CD14-positive monocyte (primary cell): ENCODE measurements around the gene ACSS1. TPM values are rescaled to one million over a fixed set of nuclear protein-coding genes. Genes with fewer than 3 reads are reported as not detected.
A peak's percentile ranks its signal among the peaks of the same experiment; 100 is the strongest.

Experiments used
- DNase-seq, 3 donors: peaks; one replicate each; pipeline ENCODE4 v3.0.0-alpha.2; 2011 to 2022
- H2AFZ ChIP-seq: 2 replicates; pipeline ENCODE4 v1.6.0; 2012; ENCODE audit warnings: mild to moderate bottlenecking, low read depth, low read length, inconsistent platforms; ENCODE audit not compliant: insufficient read depth, poor library complexity, severe bottlenecking
- H3K27ac ChIP-seq, 2 donors: 1 replicate in 1 of 2; 2 replicates in 1 of 2; pipeline ENCODE4 v1.5.1; 2012 to 2013; ENCODE audit warnings: low read length in 2 of 2, control low read depth in 1 of 2, inconsistent platforms in 1 of 2, low read depth in 1 of 2, mild to moderate bottlenecking in 1 of 2
- H3K27me3 ChIP-seq, 2 donors: one replicate each; pipeline versions ENCODE4 v1.6.0 to v1.6.1; 2011 to 2013; ENCODE audit warnings: low read length in 2 of 2; ENCODE audit not compliant: control insufficient read depth in 2 of 2, insufficient read depth in 2 of 2
- H3K36me3 ChIP-seq, 2 donors: replicated peaks in 1 of 2; 1 replicate in 1 of 2; 2 replicates in 1 of 2; pipeline versions ENCODE4 v1.5.1 to v1.6.1; 2012 to 2013; ENCODE audit warnings: low read length in 2 of 2, control low read depth in 1 of 2, inconsistent platforms in 1 of 2, mild to moderate bottlenecking in 1 of 2; ENCODE audit not compliant: insufficient read depth in 2 of 2, control insufficient read depth in 1 of 2
- H3K4me1 ChIP-seq, 2 donors: 1 replicate in 1 of 2; 2 replicates in 1 of 2; pipeline versions ENCODE4 v1.5.1 to v1.6.1; 2012 to 2013; ENCODE audit warnings: low read length in 2 of 2, control low read depth in 1 of 2, inconsistent platforms in 1 of 2, mild to moderate bottlenecking in 1 of 2, moderate library complexity in 1 of 2; ENCODE audit not compliant: insufficient read depth in 2 of 2, control insufficient read depth in 1 of 2
- H3K4me2 ChIP-seq: replicated peaks from 2 replicates; pipeline ENCODE3; 2012; ENCODE audit warnings: low read length, moderate library complexity, mild to moderate bottlenecking; ENCODE audit not compliant: poor library complexity, severe bottlenecking; ENCODE audit errors: extremely low read depth
- H3K4me3 ChIP-seq, 3 experiments: fragments of 200-600 bp in 1 of 3; sonication (generic) in 1 of 3; replicated peaks in 1 of 3; 1 replicate in 2 of 3; 2 replicates in 1 of 3; pipeline ENCODE4 v1.5.1; 2011 to 2013; ENCODE audit warnings: low read length in 3 of 3, mild to moderate bottlenecking in 3 of 3, control low read depth in 2 of 3, low read depth in 2 of 3, inconsistent platforms in 1 of 3, moderate library complexity in 1 of 3
- H3K79me2 ChIP-seq: 2 replicates; pipeline ENCODE4 v1.6.0; 2012; ENCODE audit warnings: mild to moderate bottlenecking, control low read depth, inconsistent platforms, low read length, moderate library complexity; ENCODE audit not compliant: insufficient read depth
- H3K9ac ChIP-seq: 2 replicates; pipeline ENCODE4 v1.6.0; 2017; ENCODE audit warnings: low read length, mild to moderate bottlenecking; ENCODE audit not compliant: insufficient read depth, poor library complexity, severe bottlenecking
- H3K9me3 ChIP-seq, 2 donors: replicated peaks in 1 of 2; 1 replicate in 1 of 2; 2 replicates in 1 of 2; pipeline versions ENCODE4 v1.5.1 to v1.6.1; 2012 to 2013; ENCODE audit warnings: low read length in 2 of 2, control low read depth in 1 of 2; ENCODE audit not compliant: control insufficient read depth in 1 of 2, insufficient read depth in 1 of 2
- H4K20me1 ChIP-seq: 2 replicates; pipeline ENCODE4 v1.6.0; 2012; ENCODE audit warnings: mild to moderate bottlenecking, low read length, control low read depth, moderate library complexity; ENCODE audit not compliant: insufficient read depth
- H3K27ac Mint-ChIP-seq, 7 donors: one replicate each; pipeline ENCODE4 v1.8.0; 2020; ENCODE audit warnings: mild to moderate bottlenecking in 7 of 7, mixed read lengths in 7 of 7, moderate library complexity in 6 of 7, inconsistent platforms in 2 of 7
- H3K27me3 Mint-ChIP-seq, 3 donors: one replicate each; pipeline ENCODE4 v1.8.0; 2021 to 2022; ENCODE audit warnings: low read depth in 3 of 3, mild to moderate bottlenecking in 3 of 3, mixed read lengths in 3 of 3, moderate library complexity in 3 of 3, inconsistent platforms in 1 of 3
- H3K36me3 Mint-ChIP-seq, 2 donors: one replicate each; pipeline ENCODE4 v1.8.0; 2020; ENCODE audit warnings: mixed read lengths in 2 of 2, inconsistent platforms in 1 of 2, mild to moderate bottlenecking in 1 of 2
- H3K4me1 Mint-ChIP-seq: one replicate; pipeline ENCODE4 v1.8.0; 2020; ENCODE audit warnings: mild to moderate bottlenecking, mixed read lengths
- H3K4me3 Mint-ChIP-seq, 2 donors: one replicate each; pipeline ENCODE4 v1.8.0; 2020; ENCODE audit warnings: mild to moderate bottlenecking in 2 of 2, mixed read lengths in 2 of 2, moderate library complexity in 1 of 2
- H3K9me3 Mint-ChIP-seq, 7 donors: one replicate each; pipeline ENCODE4 v1.8.0; 2020 to 2022; ENCODE audit warnings: mixed read lengths in 7 of 7, mild to moderate bottlenecking in 6 of 7, moderate library complexity in 6 of 7, inconsistent platforms in 2 of 7
- CTCF ChIP-seq: fragments of 200-600 bp; IDR thresholded peaks from one replicate; pipeline ENCODE4 v1.8.0; 2022; ENCODE audit warnings: antibody characterized with exemption, mild to moderate bottlenecking
- WGBS: methylation state at CpG from one replicate; pipeline ENCODE4 v1.1.5; 2013; ENCODE audit warnings: missing lambda C conversion rate; ENCODE audit not compliant: insufficient coverage; 5-methylcytosine and 5-hydroxymethylcytosine counted together
- intact Hi-C, 2 donors: fragments of 100-400 bp; cut with micrococcal nuclease; formaldehyde crosslinking; loops; one replicate each; pipeline versions ENCODE4 v1.15.0 to v1.15.1; 2023
- polyA plus RNA-seq, 3 donors: library from polyadenylated mRNA; depleted of rRNA in 1 of 3; unstranded in 2 of 3; stranded (reverse) in 1 of 3; fragments of 300-500 nt in 2 of 3; fragments of >200 nt in 1 of 3; fragmentation: Illumina TruSeq in 2 of 3; gene quantifications; 1 replicate in 2 of 3; 2 replicates in 1 of 3; pipeline ENCODE4 v1.2.3, GENCODE V29; 2012 to 2021

ACSS1 gene
- polyA plus RNA-seq, 3 donors: 26.6 to 32.0 (median 27.6) TPM

- Histone ChIP-seq H3K4me3 (no peak overlapping the region), H3K9ac (no peak overlapping the region), H3K9me3 (no peaks in the 10 kb centered on the region), H3K4me2 (no peak overlapping the region), H3K4me1 (no peaks in the 10 kb centered on the region), H2AFZ (no peak overlapping the region), H4K20me1 (no peaks in the 10 kb centered on the region), H3K36me3 (no peaks in the 10 kb centered on the region), H3K27ac (no peak overlapping the region), H3K27me3 (peaks cover 5 to 11% of the 10 kb centered on the region in 2 donors), H3K79me2 (no peaks in the 10 kb centered on the region)
- Mint-ChIP-seq H3K27me3 (peaks cover 24 to 36% (median 29%) of the 10 kb centered on the region in 3 donors), H3K9me3 (peaks cover 0 to 6% (median 0%) of the 10 kb centered on the region in 7 donors), H3K4me3 (no peak overlapping the region), H3K27ac (peak overlapping the region in 1 of 7 donors; percentile 39), H3K4me1 (peaks cover 5% of the 10 kb centered on the region), H3K36me3 (no peaks in the 10 kb centered on the region)
- WGBS: 29% methylated on average over 9 of the region's 14 CpGs
- no peak for DNase-seq
- TF ChIP-seq CTCF: no peak
- intact Hi-C loops: no loop called here
Observed at GRCh38 chr20:25090492-25091429, 32.8 kb upstream of the ACSS1 start.

- no peak overlapping the region for H3K9ac ChIP-seq
- H2AFZ ChIP-seq: no peak overlapping the region
- H4K20me1 ChIP-seq: no peaks in the 10 kb centered on the region
- Mint-ChIP-seq H3K4me1 (peaks cover 7% of the 10 kb centered on the region), H3K27me3 (peaks cover 33 to 44% (median 38%) of the 10 kb centered on the region in 3 donors), H3K36me3 (no peaks in the 10 kb centered on the region), H3K27ac (no peak overlapping the region), H3K4me3 (no peak overlapping the region), H3K9me3 (peaks cover 0 to 10% (median 0%) of the 10 kb centered on the region in 7 donors)
- no peak for DNase-seq
- H3K9me3 ChIP-seq: no peaks in the 10 kb centered on the region
- no peaks in the 10 kb centered on the region for H3K36me3 ChIP-seq
- H3K4me2 ChIP-seq: no peak overlapping the region
- H3K79me2 ChIP-seq: no peaks in the 10 kb centered on the region
- H3K27ac ChIP-seq: no peak overlapping the region
- 94% methylated on average over 9 of the region's 12 CpGs for WGBS
- intact Hi-C loops: no loop called here
- TF ChIP-seq CTCF: no peak
- no peaks in the 10 kb centered on the region for H3K4me1 ChIP-seq
- no peak overlapping the region for H3K4me3 ChIP-seq
- peaks cover 10 to 20% of the 10 kb centered on the region in 2 donors for H3K27me3 ChIP-seq
Observed at GRCh38 chr20:25089662-25090061, 31.7 kb upstream of the ACSS1 start.
